Thoracic aorta (tissue), 2 donors: ENCODE data around the gene BAMBI. TPM values are rescaled to one million over a fixed set of nuclear protein-coding genes. Genes with fewer than 3 reads are reported as not detected.

Experiments used
- ATAC-seq: fragments of 150-250 bp; one replicate; pipeline ENCODE4 v1.8.0; 2017; ENCODE audit warnings: low read depth; ENCODE audit not compliant: insufficient number of reproducible peaks, low FRiP score
- DNase-seq: peaks from one replicate; pipeline ENCODE4 v3.0.0-alpha.2; 2020; ENCODE audit warnings: low spot score
- H3K27ac ChIP-seq, 2 donors: fragments of 200-600 bp; sonication (generic); 1 replicate in 1 of 2; 2 replicates in 1 of 2; pipeline ENCODE4 v1.5.1; 2016; ENCODE audit warnings: mild to moderate bottlenecking in 2 of 2, moderate library complexity in 2 of 2
- H3K27me3 ChIP-seq: fragments of 200-600 bp; sonication (generic); replicated peaks from 2 replicates; pipeline ENCODE4 v1.6.0; 2016; ENCODE audit warnings: mild to moderate bottlenecking; ENCODE audit not compliant: insufficient read depth
- H3K36me3 ChIP-seq: fragments of 200-600 bp; sonication (generic); one replicate; pipeline ENCODE4 v1.5.1; 2016
- H3K4me1 ChIP-seq, 2 donors: fragments of 200-600 bp; sonication (generic); 1 replicate in 1 of 2; 2 replicates in 1 of 2; pipeline versions ENCODE4 v1.5.1 to v1.6.0; 2016; ENCODE audit warnings: low read depth in 2 of 2, mild to moderate bottlenecking in 1 of 2; ENCODE audit not compliant: control insufficient read depth in 1 of 2
- H3K4me3 ChIP-seq: fragments of 200-600 bp; sonication (generic); 2 replicates; pipeline ENCODE4 v1.5.1; 2016; ENCODE audit warnings: mild to moderate bottlenecking
- H3K9me3 ChIP-seq: fragments of 200-600 bp; sonication (generic); 2 replicates; pipeline ENCODE4 v1.5.1; 2016
- total RNA-seq, 2 donors: library from RNA; depleted of rRNA; stranded (reverse); fragments of >200 nt; gene quantifications; one replicate each; pipeline versions ENCODE4 v1.1.0 to v1.2.3, GENCODE V29; 2016
- TF ChIP-seq, protein P1 (sequence below): fragments of 200-600 bp; sonication (generic); IDR thresholded peaks from one replicate; pipeline ENCODE4 v1.5.1; 2019; ENCODE audit warnings: antibody characterized with exemption

The BAMBI gene
- total RNA-seq, 2 donors from 2014 or later: 14.9 to 24.8 TPM

DNA sequence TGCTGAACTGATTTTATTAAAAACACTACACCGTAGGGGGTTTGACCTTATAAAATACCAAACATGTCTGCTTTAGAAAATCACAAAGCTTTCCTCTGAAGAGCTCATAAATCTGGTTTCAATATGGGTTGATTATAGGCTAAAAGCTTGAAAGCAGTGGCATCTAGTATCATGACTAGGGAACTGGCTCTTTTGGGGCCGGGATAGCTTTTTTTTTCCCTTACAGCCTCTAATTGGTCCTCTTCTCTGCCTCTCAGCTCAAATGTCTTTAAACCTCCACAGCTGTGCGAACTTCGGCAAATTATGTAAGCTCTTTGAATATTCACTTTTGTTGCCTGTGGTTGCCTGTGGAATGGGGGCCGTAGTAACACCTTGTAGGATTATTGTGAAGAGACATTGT is 8.4 kb downstream of the BAMBI start:
- TF ChIP-seq, protein P1, sequence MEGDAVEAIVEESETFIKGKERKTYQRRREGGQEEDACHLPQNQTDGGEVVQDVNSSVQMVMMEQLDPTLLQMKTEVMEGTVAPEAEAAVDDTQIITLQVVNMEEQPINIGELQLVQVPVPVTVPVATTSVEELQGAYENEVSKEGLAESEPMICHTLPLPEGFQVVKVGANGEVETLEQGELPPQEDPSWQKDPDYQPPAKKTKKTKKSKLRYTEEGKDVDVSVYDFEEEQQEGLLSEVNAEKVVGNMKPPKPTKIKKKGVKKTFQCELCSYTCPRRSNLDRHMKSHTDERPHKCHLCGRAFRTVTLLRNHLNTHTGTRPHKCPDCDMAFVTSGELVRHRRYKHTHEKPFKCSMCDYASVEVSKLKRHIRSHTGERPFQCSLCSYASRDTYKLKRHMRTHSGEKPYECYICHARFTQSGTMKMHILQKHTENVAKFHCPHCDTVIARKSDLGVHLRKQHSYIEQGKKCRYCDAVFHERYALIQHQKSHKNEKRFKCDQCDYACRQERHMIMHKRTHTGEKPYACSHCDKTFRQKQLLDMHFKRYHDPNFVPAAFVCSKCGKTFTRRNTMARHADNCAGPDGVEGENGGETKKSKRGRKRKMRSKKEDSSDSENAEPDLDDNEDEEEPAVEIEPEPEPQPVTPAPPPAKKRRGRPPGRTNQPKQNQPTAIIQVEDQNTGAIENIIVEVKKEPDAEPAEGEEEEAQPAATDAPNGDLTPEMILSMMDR: no peak
- H3K27me3 ChIP-seq: no peaks in the 10 kb centered on the region
- H3K4me3 ChIP-seq: no peak overlapping the region
- H3K9me3 ChIP-seq: no peaks in the 10 kb centered on the region
- no peak for DNase-seq
- peaks cover 10 to 62% of the 10 kb centered on the region in 2 donors for H3K4me1 ChIP-seq
- no peak for ATAC-seq
- H3K36me3 ChIP-seq: no peaks in the 10 kb centered on the region
- H3K27ac ChIP-seq: no peak overlapping the region

DNA sequence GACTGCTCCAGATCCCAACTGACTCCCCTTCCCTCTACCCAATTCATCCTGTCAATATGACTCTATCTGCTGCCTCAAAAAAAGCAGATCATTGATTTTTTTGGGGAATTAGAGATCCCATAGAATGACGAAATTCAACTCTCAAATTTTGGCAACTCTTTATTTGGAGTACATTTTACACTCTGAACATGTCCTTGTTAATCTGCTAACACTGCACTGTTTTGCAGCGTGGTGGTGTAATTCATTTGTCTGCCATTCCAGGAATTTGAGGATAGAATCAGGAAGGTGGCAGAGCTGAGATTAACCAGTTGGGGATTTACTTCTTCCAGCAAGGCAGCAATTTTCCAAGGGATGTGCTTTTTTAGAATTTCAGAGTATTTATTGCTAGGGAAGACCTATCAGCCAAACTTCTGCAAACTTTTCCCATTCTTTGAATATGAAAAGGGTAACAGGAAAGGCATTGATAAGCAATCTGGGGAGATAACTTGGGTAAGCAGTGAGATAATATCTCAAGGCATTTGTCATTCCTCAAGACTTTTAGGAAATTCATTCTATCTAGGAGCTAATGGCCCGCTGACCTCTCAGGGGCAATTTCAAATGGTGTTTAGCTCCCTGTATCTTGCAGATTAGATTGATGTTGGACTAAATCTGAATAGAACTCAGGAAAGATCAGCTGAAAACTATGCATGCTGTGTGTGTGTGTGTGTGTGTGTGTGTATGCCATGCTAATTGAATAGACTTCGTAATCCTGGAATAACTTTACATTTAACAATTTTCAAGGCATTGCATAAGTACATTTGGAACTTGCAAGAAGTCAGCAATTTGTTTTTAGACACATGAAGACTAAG is 9.7 kb downstream of the BAMBI start:
- Histone ChIP-seq H3K4me3 (no peak overlapping the region), H3K4me1 (peaks cover 10 to 49% of the 10 kb centered on the region in 2 donors), H3K9me3 (no peaks in the 10 kb centered on the region), H3K27ac (no peak overlapping the region), H3K36me3 (no peaks in the 10 kb centered on the region), H3K27me3 (no peaks in the 10 kb centered on the region)
- TF ChIP-seq, protein P1: no peak
- DNase-seq: no peak
- no peak for ATAC-seq

DNA sequence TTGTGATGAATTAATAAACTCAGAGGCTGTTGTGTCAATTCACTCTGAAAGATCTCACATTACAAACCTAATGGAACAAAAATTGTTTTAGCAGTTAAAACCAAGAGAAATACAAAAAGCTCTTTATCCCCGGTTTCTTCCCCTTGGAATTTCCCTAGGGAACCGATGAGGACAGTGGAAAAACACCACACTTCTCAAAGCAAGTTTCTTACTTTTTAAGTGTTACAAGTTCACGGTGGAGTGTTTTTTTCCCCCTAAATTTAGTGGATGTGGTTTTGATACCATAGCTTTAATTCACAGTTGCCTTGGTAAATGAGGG is 10.3 kb downstream of the BAMBI start:
- peaks cover 10 to 43% of the 10 kb centered on the region in 2 donors for H3K4me1 ChIP-seq
- H3K9me3 ChIP-seq: no peaks in the 10 kb centered on the region
- TF ChIP-seq, protein P1: no peak
- no peaks in the 10 kb centered on the region for H3K36me3 ChIP-seq
- no peaks in the 10 kb centered on the region for H3K27me3 ChIP-seq
- H3K4me3 ChIP-seq: no peak overlapping the region
- no peak for ATAC-seq
- peak overlapping the region; percentile 18 to 55 for H3K27ac ChIP-seq
- DNase-seq: no peak

DNA sequence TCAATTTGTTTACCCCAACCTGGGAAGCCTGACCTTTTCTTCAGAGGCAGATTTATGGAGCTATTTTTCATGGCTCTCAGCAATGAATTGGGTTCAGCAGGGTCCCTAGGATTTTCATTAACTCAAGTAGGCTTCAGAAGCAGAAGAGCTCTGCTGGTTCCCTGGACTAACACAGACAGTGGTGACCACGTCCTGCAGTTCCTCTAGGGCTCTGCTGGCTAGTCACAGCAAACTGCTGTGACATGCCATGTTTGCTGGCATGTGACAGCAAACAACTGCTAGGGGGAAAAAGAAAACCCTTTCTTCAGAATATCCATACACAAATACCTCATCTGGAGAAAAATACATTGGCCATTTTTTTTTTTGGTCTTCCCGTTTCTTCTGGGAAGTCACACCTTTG is 13.2 kb downstream of the BAMBI start:
- no peak overlapping the region for H3K4me3 ChIP-seq

DNA sequence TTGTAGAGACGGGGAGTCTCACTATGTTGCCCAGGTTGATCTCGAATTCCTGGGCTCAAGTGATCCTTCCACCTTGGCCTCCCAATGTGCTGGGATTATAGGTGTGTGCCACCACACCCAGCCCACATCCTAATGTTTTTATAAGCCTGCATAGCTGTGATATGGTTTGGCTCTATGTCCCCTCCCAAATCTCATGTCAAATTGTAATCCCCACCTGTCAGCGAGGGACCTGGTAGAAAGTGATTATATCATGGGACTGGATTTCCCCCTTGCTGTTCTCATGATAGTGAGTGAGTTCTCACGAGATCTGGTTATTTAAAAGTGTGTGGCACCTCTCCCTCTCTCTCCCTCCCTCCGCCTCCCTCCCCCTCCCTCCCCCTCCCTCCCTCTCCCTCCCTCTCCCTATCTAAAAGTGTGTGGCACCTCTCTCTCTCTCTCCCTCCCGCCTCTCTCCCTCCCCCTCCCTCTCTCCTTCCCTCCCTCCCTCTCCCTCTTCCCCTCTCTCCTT is 13.9 kb downstream of the BAMBI start:
- no peak for ATAC-seq
- no peaks in the 10 kb centered on the region for H3K9me3 ChIP-seq

More for the DNA sequence above, 13.2 kb downstream of the BAMBI start:
- ATAC-seq (no peak), DNase-seq (no peak)
- H3K27ac ChIP-seq: no peak overlapping the region
- peaks cover 10 to 28% of the 10 kb centered on the region in 2 donors for H3K4me1 ChIP-seq
- no peaks in the 10 kb centered on the region for H3K27me3 ChIP-seq
- no peaks in the 10 kb centered on the region for H3K9me3 ChIP-seq
- no peaks in the 10 kb centered on the region for H3K36me3 ChIP-seq
- TF ChIP-seq, protein P1: no peak

More for the DNA sequence above, 13.9 kb downstream of the BAMBI start:
- no peak for DNase-seq
- Histone ChIP-seq H3K27ac (no peak overlapping the region), H3K27me3 (no peaks in the 10 kb centered on the region), H3K36me3 (no peaks in the 10 kb centered on the region), H3K4me3 (no peak overlapping the region), H3K4me1 (peaks cover 10 to 23% of the 10 kb centered on the region in 2 donors)
- TF ChIP-seq, protein P1: no peak
